Activated effector memory CD4-positive, alpha-beta T cell treated with Interleukin-2 at 50 U/mL for 16 hours (primary cell): ENCODE measurements around the gene NPAS3.
A peak's percentile ranks its signal among the peaks of the same experiment; 100 is the strongest.

Source experiments
- DNase-seq: peaks from one replicate; pipeline ENCODE4 v3.0.0-alpha.2; 2020

Gene NPAS3

DNA sequence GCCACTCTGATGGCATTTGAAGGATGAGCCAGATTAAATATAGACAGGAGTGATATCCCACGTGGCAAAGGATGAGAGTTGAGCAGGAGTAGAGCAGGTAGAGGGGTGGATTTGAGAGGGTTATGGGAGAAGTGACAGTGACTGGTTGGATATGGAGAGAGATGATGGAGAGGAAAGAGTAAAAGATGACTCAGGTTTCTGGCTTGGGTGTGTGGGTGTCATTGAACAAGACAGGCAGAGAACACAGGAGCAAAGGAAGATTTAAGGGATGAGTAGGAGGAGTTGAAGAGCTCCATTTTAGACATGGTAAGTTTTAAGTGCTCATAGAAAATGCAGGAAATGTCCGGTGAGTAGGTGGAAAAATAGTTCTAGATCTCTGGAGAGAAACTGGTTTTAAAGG, 875.3 kb downstream of the NPAS3 start:
- DNase-seq = no peak

DNA sequence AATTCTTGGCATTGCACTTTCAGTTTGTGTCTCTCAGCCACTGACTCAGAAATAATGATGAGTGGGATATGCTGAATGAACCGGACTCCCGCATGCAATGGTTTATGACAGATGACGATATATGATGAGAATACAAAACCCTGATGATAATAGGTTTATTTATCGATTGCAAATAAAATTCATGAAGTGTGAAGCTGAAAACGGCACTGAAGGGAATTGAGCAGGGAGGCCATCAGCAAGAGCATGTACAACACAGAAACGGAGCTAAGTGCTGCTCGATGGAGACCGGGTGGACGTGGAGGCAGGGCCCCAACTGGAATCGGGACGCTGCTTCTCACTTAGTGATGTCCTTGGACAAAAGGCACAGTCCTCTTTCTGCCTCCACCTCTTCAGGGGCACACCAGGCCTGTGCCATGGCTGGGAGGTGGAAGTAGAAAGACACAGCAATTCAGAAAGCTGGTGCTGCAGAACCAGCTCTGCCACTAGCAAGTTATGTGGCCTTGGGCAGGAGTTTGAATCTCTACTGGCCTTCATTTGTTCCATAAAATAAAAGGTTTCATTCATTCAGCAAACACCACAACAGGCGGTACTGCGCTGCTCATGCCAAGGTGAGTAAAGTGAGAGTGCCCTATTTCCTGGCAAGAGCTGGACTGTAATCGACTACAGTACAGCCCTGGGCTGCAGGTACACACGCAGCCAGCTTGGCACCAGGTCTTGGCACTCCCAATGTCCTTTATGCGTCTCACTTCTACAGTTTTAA, 895.2 kb downstream of the NPAS3 start:
- DNase-seq = no peak

GRCh38 chr14:33834466-33835260, 896.0 kb downstream of the NPAS3 start:
- no peak for DNase-seq

DNA sequence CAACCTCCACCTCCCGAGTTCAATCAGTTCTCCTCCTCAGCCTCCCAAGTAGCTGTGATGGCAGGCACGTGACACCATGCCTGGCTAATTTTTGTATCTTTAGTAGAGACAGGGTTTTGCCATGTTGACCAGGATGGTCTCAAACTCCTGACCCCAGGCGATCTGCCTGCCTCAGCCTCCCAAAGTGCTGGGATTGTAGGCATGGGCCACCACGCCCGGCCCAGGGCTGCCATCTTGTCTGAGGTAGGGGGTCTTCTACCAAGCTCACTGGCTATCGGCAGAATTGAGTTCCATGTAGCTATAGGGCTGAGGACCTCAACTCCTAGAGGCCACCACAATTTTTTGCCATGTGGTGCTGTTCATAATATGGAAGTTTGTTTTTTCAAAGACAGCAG, 896.6 kb downstream of the NPAS3 start:
- no peak for DNase-seq

DNA sequence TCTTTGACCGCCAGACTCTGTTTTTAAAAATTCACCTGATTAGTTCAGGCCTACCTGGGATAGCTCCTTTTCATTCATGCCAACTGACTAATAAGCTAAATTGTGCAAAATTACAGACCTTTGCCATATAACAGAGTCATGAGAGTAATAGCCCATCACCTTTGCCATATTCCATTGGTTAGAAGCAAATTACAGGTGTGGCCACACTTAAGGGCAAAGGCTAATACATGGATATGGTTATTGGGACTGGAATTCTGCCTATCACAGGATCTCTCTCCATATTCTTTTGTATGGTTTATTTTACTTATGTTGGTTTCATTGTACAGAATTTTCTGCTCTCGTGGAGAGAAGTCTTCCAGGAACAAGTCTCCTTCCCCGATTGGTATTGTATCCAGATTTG, 897.0 kb downstream of the NPAS3 start:
- DNase-seq = no peak

- DNase-seq = no peak
These were observed 897.7 kb downstream of the NPAS3 start for GRCh38 chr14:33836203-33836899.

GRCh38 chr14:33836900-33837577, 898.4 kb downstream of the NPAS3 start:
- no peak for DNase-seq

- DNase-seq = no peak
These were observed 899.4 kb downstream of the NPAS3 start for GRCh38 chr14:33837943-33838683.

DNA sequence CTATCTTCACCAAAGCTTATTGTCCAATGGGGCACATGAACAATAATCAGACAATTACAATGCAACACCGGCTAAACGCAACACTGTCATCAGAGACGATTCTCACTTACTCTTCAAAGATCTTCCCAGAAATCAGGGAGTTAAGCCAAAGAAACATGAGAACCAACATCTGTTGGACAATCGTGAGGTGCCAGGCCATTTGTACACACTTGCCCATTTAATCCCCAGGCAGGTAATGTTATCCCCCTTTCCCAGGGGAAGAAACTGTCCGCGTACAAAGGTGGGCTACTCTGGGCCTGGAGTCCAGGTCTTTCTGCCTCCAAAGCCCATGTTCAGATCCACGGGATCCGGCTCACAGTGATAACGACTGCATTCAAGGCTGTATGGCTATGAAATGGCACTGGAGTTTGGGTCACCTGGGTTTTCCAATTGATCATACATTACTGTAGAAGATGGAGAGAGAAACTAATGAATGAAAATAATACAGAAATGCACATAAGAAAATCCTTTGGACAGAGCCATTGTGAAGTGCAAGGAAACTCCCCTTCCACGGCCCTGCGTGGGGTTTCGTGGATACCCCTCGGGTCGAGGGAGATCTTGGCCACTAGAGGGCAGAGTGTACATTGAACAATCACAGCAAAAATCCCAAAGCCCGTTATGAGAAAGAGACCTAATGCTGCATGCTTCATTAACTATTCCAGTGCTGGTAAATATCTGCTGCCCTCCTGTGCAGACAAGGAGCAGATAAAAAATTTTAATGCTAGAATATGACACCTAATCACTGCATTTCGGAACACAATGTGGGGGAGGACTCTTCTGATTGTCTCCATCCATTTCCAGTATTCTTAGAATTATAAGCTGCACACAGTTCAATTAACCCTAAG, 900.8 kb downstream of the NPAS3 start:
- peak; percentile 27 for DNase-seq

- DNase-seq = no peak
These were observed 902.1 kb downstream of the NPAS3 start for GRCh38 chr14:33840797-33841196.

- no peak for DNase-seq
These were observed 903.6 kb downstream of the NPAS3 start for GRCh38 chr14:33842299-33842698.

GRCh38 chr14:33844118-33844517, 905.4 kb downstream of the NPAS3 start:
- no peak for DNase-seq

GRCh38 chr14:33846100-33846824, 907.6 kb downstream of the NPAS3 start:
- no peak for DNase-seq

DNA sequence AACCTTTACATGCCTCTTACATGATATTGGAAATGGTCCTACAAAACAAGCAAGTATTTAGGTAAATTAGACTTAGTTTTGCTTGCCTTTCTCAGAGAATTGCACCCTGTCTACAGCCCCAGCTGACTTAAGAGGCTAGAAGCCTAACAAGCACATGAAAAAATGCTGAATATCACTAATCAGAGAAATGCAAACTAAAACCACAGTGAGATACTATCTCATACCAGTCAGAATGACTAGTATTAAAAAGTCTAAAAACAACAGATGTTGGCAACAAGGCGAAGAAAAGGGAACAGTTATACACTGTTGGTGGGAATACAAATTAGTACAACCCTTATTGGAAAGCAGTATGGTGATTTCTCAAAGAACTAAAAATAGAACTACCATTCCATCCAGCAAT, 908.4 kb downstream of the NPAS3 start:
- no peak for DNase-seq

GRCh38 chr14:33848009-33848408, 909.3 kb downstream of the NPAS3 start:
- DNase-seq = no peak

DNA sequence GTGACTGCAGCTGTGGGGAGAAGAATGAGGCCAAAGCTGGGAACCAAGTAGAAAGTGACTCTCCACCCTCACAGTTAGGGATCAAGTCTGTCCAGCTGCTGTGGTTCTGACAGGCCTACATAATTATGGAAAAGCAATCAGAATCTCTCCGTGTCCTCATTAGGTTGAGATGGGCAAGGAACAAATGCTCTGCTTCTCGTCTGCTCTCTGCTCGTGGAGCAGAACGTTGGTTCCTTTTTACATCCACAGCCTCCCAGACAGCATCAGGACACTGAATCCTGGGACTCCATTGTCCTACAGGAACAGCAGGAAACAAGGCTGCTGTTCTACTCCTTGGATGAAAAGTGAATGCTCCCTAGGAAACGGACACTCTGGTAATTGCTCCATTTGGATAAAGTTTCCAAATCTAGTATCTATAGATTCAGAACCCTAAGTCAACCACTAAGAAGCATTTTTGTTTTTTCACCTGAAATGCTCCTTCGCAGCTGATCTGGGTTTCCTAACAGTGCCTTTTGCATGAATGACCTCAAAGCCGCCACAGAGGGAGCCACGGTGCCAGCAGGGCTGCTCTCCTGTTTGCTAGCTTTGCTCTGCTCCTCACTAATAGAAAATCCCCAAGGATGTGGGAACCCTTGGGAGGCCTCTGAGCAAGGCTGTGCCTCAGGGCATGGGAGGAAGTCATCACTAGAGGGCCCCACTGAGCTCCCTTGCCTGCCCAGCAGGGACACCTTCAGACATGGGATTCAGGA, 910.2 kb downstream of the NPAS3 start:
- no peak for DNase-seq

DNA sequence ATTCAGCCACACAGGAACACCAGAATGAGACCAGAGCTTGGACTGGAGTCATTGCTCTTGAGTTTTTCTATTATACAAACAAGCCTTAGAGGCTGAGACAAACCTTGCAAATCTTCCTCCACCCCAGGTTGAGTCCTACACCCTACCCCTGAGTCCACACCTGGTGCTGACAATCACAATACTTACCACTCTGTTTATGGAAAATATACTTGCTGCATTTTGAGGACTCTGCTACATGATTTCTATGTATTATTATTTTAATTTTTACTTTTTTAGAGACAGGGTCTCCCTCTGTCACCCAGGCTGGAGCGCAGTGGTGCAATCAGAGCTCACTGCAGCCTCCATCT, 910.7 kb downstream of the NPAS3 start:
- DNase-seq = no peak

GRCh38 chr14:33850826-33851225, 912.1 kb downstream of the NPAS3 start:
- DNase-seq = no peak

GRCh38 chr14:33851366-33851765, 912.7 kb downstream of the NPAS3 start:
- no peak for DNase-seq

GRCh38 chr14:33851931-33852330, 913.3 kb downstream of the NPAS3 start:
- no peak for DNase-seq
